PC-3 (cell line): Measurements from ENCODE around the gene MYL5. TPM values are rescaled to one million over a fixed set of nuclear protein-coding genes. Genes with fewer than 3 reads are reported as not detected.

ENCODE experiments used
- total RNA-seq: library from RNA; depleted of rRNA; stranded (reverse); fragments of >200 nt; gene quantifications from 2 replicates; pipeline ENCODE4 v1.2.3, GENCODE V29; 2014; rRNA removed

The MYL5 gene
- total RNA-seq, 1 experiment from 2014 or later, result 15.2 TPM

Other genes with a start within 250 kb of the MYL5 start
- 17.5 and 23.1 TPM in 2 replicates for gene ZNF721, start 175.4 kb upstream of the MYL5 start, total RNA-seq
- 21.2 and 27.9 TPM in 2 replicates for gene PIGG, start 175.3 kb upstream of the MYL5 start, total RNA-seq
- not detected in 2 replicates for gene TMEM271, start 98.2 kb upstream of the MYL5 start, total RNA-seq
- not detected in 2 replicates for gene PDE6B, start 49.0 kb upstream of the MYL5 start, total RNA-seq
- gene ATP5ME, start 266 bp upstream of the MYL5 start, total RNA-seq, result 384 and 579 TPM in 2 replicates
- gene SLC49A3, start 14.6 kb downstream of the MYL5 start, total RNA-seq, result not detected in 2 replicates
- gene PCGF3, start 31.3 kb downstream of the MYL5 start, total RNA-seq, result 31.5 and 49.5 TPM in 2 replicates
- 0.87 and 2.6 TPM in 2 replicates for gene CPLX1, start 151.6 kb downstream of the MYL5 start, total RNA-seq